HT1080 (cell line): Measurements from ENCODE around the gene CREG2. TPM values are rescaled to one million over a fixed set of nuclear protein-coding genes. Genes with fewer than 3 reads are reported as not detected.

Experiments used
- DNase-seq: peaks from one replicate; pipeline ENCODE4 v3.0.0-alpha.2; 2015; ENCODE audit warnings: low read depth
- small RNA-seq: library from RNA; depleted of rRNA; stranded (forward); fragments of <200 nt; gene quantifications from one replicate; pipeline ENCODE3, GENCODE V24; 2014
- total RNA-seq: library from RNA; depleted of rRNA; stranded (reverse); fragments of >200 nt; shearing (Covaris generic); gene quantifications from 2 replicates; pipeline ENCODE4 v1.2.3, GENCODE V29; 2014; rRNA removed

CREG2 gene
- total RNA-seq, 1 experiment from 2014 or later, result 7.1 TPM

DNA sequence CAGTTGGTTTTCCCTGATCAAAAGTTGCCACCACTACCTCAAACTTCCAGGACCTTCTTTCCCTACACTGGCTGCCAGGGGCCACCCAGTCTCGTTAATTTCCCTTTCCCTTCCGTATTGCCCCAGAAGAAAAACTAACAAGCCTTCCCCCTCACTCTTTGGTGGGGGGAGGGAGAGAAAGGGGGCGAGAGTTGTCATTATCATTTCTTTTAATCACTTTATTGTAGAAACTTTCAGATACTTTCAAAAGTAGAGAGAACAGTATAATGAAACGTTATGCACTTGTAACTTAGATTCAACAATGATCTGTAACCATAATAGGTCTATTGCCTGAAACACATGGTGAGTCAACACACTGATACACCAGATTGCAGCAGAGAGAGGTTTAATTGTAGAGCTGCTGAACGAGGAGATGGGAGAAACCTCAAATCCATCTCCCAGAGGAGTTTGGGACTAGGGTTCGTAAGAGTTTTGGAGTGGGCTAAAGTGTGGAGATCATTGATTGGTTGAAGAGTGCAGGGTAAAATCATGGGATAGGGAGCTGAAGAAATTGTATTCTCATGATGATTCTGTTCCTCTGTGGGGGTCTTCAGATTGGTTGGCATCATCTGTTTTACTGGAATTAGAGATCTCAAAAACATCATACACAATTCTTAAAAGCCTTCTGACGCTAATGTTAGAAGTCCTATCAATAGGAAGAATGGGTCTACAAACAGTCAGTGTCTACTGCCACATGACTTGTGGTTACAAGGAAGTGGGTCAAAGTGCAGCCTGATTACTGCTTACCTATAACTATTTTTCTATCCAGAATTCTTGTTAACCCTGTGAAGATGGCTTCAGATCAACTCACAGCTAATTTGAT lies 76.2 kb downstream of the CREG2 start:
- DNase-seq, result no peak

DNA sequence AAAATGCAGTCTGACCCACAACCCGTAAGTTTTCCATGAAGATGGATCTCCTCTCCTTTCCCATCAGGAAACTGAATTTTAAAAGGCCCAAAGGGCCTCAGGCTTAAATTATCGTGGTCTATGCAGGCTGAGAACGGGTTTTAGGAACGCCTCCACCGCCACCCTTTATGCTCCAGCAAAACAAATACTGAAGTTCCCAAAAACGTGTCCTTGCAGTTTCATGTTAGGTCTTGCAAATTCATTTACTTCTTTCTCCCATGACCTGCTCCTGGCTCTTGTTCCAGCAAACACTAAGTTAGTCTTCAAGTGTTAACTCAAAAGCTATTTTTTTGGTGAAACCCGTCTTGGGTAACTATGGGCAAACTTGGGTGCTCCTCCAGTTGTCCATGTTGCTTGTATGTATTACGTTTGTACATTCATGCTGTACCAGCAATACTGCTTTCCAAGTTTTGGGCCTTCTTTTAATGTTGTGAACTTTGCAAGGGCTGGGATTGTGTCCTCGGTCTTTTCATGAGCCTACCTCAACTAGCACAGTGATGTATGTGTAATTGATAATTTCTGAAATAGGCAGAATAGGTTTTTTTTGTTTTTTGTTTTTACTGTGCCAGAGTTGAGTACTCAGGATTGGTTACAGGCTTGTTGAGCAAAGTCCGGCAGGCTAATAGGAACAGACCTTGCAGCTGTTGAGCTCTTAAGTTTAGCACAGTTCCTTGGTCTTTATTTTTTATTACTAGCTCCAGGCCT lies 77.0 kb downstream of the CREG2 start:
- DNase-seq, result no peak

- DNase-seq, result peak; percentile 84
Measured at GRCh38 chr2:101308432-101309210, 78.7 kb downstream of the CREG2 start, which contains the start of gene RNF149. TSS of gene RNF149 (minus strand) at chr2:101308701. CDS start at chr2:101308588, 113 bp downstream.

DNA sequence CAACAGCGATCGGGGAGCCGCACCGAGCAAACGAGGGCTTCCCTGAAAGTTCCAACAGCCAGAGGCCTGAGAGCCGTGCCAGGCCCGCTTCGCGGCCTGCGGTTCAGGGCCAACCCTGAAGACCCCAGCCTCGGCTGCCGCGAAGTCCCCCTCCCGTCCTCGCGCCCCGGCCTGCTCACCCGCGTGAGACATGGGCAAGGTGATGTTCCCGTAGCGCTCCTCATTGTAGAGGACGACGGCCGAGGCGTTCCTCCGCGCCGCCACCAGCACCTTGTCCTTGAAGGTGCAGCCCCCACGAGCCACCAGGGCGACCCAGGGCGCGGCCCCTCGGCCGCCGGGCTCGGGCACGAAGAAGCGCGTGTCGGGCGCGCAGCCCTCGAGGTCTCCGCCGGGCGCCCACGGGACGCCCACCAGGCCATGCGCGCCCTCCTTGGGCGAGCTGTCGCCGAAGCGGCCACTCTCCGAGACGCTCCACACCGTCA lies 79.3 kb downstream of the CREG2 start:
- peak; percentile 5 for DNase-seq

DNA sequence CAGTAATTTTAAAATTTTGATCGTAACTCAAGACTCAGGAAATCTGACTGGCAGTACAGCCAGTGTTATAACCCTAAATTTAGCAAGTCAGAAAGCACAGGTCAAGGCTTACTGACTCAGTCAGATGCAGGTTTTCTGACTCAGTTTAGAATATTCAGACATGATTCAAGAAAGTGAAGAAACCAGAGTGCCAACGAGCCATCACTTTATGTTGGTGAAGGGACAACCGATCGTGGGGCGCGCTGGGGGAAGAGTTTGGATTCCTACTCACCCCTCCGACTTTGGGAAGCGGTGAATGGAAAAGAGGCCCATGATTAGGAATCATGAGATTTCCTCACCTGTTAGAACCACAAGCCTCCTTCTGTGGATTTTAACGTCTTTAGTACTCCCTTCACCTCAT lies 79.8 kb downstream of the CREG2 start:
- no peak for DNase-seq

DNA sequence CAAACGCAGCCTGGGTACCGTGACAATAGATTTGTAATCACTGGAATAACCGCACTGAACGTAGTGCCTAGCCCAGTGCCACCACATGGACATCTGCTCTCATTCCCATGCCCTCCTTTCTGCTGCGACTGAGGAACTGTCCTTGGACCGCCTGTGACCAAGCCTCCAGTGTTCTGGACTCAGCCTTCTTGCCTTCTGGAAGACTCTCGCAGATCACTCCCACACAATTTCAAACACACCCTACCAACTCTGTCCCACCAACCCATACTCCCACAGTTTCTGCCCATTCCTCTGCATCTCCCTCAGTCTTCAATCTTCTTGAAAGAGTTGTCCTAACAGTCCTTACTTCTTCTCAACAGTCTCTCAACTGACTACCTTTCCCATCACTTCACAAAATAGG lies 80.9 kb downstream of the CREG2 start:
- no peak for DNase-seq

DNA sequence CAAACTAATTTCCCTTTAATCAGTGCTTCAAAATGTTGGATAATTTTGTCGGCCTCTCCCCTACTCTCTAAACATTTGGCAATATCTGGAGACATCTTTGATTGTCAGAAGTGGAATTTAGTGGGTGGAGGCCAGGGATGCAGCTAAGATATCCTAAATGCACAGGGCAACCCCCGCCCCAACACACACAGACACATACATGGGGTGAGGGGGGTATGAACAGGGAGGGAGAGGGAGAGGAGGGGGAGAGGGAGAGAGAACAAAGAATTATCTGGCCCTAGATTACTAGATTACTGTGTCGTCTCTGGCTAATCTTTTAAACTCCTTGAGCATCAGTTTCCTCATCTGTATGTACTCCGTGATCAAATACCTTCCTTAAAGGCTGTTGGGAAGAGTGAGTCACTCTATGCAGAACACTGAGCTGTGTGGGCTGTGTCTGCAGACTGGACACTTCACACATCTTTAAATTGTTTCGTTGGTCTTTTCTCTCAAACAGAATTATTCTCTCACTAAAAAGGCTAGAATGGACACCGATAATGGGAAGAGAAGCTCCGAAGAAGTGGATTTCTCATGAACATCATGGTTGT lies 81.7 kb downstream of the CREG2 start:
- peak; percentile 38 for DNase-seq

DNA sequence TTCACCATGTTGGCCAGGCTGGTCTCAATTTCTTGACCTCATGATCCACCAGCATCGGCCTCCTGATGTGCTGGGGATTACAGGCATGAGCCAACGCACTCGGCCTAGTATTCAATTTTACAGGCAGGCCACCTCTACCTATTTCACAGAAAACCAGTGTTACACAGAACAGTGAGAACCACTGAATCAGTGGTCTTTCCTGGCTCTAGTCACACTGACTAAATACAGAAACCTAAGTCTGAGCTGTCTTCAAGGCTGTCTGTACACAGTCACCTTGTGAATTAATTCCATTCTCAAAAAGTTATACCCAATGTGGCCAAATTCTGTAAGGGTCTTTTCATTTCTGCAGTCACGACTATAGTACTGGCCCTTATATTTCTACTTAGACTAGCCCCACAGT lies 82.3 kb downstream of the CREG2 start:
- no peak for DNase-seq

- no peak for DNase-seq
Measured at GRCh38 chr2:101303688-101304087, 83.6 kb downstream of the CREG2 start.

DNA sequence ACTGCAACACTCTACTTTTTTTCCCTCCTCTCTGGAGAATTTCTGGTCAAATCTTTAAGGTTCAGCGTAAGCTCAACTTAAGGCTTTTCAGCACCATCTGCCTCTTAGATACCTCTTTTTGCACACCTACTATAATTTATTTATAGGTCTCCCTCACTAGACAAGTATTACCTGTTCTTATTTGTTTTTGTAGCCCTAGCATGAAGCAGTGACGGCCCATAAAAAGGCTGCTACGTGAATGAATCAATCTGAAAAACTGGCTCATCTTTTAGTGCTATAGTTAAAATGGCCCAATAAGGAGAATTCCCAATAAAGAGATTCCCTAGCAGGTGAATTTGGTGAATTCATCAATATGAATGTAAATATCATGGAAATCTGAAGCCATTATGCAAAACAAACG lies 85.3 kb downstream of the CREG2 start:
- DNase-seq, result no peak

- no peak for DNase-seq
Measured at GRCh38 chr2:101300836-101301235, 86.5 kb downstream of the CREG2 start.

DNA sequence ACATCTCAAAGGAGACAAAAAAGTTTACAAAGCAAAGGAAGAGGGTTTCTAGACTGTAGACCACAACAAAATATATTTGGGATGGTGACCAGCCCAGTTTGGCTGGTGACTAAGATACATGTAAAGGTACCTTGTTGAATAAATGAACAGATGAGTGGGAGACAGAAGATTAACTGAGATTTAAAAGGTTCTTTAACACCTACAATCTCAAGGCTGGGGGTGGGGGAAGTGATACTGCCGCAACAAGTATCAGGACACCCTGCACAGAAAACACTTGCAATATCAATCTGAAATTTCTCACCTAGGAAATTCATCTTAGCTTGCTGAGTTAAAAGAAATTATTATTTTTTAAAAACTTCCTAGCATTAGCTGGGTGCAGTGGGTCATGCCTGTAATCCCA lies 87.1 kb downstream of the CREG2 start:
- DNase-seq, result no peak

DNA sequence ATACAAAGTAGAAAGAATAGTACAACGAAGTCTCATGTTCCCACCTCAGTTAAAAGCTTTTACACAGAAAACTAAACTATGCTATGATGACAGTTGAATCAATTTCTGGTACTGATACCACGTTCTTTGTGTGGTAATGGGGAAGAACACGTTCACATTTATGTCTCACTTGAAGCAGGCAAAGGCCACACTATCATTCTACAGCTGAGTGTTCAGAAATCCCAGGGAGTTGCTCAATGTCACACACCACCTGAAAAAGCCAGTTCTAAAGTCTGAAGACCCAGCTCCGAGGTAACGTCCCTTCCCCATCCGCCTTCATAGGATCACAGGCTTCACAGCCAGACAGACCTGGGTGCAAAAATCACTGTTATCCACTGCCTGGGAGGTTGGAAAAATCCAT lies 87.7 kb downstream of the CREG2 start:
- no peak for DNase-seq

DNA sequence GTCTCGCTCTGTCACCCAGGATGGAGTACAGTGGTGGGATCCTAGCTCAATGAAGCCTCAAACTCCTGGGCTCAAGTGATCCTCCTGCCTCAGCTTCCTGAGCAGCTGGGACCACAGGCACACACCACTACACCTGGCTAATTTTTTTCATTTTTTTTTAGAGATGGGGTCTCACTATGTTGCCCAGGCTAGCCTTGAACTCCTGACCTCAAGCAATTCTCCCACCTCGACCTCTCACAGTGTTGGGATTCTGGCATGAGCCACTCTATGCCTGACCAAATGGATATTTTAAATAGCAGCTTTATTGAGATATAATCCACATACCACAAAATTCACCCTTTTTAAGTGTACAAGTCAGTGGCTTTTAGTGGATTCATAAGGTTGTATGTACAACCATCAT lies 89.9 kb downstream of the CREG2 start:
- DNase-seq, result no peak

GRCh38 chr2:101296371-101296770 lies 90.9 kb downstream of the CREG2 start:
- no peak for DNase-seq

GRCh38 chr2:101295895-101296294 lies 91.4 kb downstream of the CREG2 start:
- peak; percentile 20 for DNase-seq

Small RNAs within 50 kb of the gene (small RNA-seq; reads per million reads assigned to genes)
- not detected for gene MIR5696

Other genes with a start within 250 kb of the CREG2 start
- 4.1 and 7.5 TPM in 2 replicates for gene TBC1D8, start 236.1 kb downstream of the CREG2 start, total RNA-seq
- 54.0 and 63.4 TPM in 2 replicates for gene CNOT11, start 134.6 kb downstream of the CREG2 start, total RNA-seq
- gene RNF149, start 78.8 kb downstream of the CREG2 start, total RNA-seq, result 57.3 and 66.0 TPM in 2 replicates
- gene RFX8, start 87.6 kb upstream of the CREG2 start, total RNA-seq, result 8.1 and 10.6 TPM in 2 replicates